ENCODE data around the gene CDC20B.

DNA sequence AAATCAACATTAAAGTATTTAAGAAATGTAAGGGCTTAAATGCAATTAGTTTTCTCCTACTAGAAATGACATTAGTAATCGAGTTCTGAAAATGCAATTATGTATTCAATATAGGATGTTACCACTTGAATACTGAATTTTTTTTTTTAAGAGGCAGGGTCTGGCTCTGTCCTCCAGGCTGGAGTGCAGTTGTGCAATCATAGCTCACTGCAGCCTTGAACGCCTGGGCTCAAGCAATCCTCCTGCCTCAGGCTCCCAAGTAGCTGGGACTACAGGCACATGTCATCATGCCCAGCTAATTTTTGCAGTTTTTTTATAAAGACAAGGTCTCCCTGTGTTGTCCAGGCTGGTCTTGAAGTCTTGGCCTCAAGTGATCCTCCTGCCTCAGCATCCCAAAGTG lies 1.5 kb downstream of the CDC20B start:
- TF ChIP-seq, protein P1, sequence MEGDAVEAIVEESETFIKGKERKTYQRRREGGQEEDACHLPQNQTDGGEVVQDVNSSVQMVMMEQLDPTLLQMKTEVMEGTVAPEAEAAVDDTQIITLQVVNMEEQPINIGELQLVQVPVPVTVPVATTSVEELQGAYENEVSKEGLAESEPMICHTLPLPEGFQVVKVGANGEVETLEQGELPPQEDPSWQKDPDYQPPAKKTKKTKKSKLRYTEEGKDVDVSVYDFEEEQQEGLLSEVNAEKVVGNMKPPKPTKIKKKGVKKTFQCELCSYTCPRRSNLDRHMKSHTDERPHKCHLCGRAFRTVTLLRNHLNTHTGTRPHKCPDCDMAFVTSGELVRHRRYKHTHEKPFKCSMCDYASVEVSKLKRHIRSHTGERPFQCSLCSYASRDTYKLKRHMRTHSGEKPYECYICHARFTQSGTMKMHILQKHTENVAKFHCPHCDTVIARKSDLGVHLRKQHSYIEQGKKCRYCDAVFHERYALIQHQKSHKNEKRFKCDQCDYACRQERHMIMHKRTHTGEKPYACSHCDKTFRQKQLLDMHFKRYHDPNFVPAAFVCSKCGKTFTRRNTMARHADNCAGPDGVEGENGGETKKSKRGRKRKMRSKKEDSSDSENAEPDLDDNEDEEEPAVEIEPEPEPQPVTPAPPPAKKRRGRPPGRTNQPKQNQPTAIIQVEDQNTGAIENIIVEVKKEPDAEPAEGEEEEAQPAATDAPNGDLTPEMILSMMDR (IDR thresholded peaks at IDR 0.05; ENCODE audit: borderline replicate concordance, extremely low read depth, low read length, poor library complexity, severe bottlenecking), result no peak
- no peak for TF ChIP-seq EZH2 (IDR thresholded peaks at IDR 0.05; ENCODE audit: borderline replicate concordance, low read depth, low read length, severe bottlenecking)

Measured in DND-41 (cell line).